22Rv1 (cell line): ENCODE data around the gene NOL3.

Experiments used
- CTCF ChIP-seq: fragments of 450-650 bp; IDR thresholded peaks from 2 replicates; pipeline ENCODE4 v1.5.1; 2017; ENCODE audit warnings: mild to moderate bottlenecking
- ZFX ChIP-seq: fragments of 450-650 bp; IDR thresholded peaks from 2 replicates; pipeline ENCODE4 v1.6.1; 2017; ENCODE audit warnings: antibody characterized with exemption, borderline replicate concordance

DNA sequence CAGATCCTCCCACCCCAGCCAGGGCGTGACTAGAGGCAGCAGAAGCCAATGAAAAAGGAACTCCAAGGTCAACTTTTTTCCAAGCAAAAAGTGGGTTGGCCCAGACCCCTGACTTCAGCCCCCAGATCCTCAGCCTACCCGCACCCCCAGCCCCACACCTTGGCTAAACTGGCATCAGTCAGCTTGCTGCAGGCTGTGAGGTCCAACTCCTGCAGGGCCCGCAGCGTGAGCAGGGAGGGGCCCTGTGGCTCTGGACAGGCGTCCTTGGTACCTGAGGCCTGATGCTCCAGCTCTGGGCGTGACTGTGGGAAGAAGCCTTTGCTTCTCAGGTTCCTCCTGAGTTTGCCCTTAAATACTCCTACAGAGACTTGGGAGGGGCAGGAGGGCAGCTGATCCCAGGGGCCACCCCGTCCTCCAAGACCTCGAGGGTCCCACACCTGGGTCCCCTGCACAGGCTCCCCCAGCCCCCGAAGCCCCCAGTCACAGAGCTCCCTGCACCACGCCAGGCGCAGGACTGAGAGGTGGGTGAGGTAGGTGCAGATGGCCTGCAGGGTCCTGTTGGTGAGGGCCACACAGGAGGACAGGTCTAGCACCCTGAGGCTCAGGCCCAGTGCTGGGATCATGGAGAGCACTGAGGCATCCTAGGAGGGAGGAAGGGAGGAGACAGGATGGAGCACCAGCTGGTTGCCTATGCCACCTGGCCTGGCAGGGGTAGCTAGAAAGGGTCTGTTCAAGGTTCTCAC is 38.0 kb downstream of the NOL3 start:
- TF ChIP-seq CTCF: no peak
- TF ChIP-seq ZFX: no peak
